Measurements from ENCODE around the gene TUBD1.
"Not testable (repeated sequence)": the region's sequence is repeated elsewhere in the genome, so short reads cannot be mapped to it uniquely, and the experiment has no call there.

TUBD1 gene, protein sequence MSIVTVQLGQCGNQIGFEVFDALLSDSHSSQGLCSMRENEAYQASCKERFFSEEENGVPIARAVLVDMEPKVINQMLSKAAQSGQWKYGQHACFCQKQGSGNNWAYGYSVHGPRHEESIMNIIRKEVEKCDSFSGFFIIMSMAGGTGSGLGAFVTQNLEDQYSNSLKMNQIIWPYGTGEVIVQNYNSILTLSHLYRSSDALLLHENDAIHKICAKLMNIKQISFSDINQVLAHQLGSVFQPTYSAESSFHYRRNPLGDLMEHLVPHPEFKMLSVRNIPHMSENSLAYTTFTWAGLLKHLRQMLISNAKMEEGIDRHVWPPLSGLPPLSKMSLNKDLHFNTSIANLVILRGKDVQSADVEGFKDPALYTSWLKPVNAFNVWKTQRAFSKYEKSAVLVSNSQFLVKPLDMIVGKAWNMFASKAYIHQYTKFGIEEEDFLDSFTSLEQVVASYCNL

DNA sequence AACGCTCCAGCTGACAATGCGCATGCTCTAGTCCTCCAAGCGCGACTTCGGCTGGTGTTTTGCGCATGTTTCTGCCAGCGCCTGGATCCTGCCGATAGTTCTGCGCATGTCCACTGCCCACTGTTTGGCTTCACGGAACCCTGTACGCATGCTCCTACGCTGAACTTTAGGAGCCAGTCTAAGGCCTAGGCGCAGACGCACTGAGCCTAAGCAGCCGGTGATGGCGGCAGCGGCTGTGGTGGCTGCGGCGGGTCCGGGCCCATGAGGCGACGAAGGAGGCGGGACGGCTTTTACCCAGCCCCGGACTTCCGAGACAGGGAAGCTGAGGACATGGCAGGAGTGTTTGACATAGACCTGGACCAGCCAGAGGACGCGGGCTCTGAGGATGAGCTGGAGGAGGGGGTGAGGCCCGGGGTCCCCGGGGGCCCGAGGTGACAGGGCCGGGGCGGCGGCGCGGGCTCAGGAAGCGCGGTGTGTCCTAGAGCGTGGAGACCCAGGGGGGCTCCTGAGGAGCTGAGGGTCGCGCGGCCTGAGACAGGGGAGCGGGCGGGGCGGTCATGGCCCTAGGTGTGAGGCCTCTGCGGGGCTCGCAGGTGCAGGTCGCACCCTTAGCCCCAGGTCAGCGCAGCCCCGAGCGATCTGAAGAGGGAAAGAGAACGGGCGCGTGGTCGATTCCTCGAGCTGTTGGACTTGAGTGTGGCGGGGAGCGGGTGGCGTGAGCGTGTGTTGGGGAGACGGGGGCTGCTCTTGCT, at the start of gene TUBD1, which contains the start of gene RPS6KB1:
TSS of gene TUBD1 (minus strand) at position 20 of the 752 bp plus-strand sequence. CDS start 1,941 bp downstream, outside the sequence.
TSS of gene RPS6KB1 (plus strand) at position 198 of the 752 bp plus-strand sequence. CDS start at position 262, 64 bp downstream.
- DNase-seq = peak; percentile 93

DNA sequence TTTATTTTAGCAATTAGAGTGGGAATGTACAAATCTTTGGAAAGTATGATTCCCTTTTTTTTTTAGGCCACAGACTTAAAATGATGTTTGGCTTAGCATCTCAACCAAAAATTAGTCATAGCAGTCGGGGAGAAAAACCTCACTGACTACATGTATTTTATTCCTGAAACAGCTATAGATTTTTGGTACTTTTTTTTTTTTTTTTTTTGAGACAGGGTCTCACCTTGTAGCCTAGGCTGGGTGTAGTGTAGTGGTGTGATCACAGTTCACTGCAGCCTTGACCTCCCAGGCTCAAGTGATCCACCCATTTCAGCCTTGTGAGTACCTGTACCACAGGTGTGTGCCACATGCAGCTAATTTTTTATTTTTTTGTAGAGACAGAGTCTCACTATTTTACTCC, 48.4 kb upstream of the TUBD1 start:
- DNase-seq = no peak

DNA sequence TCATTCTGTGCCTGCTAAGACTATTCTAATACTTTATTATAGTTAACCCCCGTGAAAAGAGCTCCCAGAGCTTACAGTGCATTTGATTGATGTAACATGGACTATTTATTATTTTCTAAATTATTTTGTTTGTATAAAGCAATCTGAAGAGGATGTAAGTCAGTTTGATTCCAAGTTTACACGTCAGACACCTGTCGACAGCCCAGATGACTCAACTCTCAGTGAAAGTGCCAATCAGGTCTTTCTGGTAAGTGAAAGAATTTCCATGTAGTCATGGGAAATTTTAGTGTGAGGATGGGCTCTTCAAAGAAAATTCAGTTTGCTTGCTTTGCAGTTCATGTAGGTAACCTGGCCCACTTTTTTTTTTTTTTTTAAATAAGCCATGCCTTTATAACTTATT, 48.0 kb upstream of the TUBD1 start:
- not testable (repeated sequence) for DNase-seq

DNA sequence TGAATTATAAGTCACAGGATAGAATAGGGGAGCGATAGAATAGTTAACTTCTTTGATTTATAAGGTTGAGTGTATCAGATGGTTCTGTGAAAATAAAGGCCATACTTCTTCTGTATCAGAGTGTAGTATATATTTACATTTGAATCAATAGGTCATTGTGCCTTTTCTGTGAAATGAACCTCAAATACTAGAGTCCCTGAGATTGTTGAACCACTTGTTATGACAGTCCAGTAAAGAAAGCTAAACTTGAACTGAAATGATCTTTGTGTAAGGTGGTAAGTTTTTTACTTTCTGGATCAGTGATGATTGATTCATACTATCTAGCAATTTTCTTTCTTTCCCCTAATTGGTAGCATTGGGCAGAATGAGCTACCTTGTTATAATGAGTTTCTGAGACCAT, 40.6 kb upstream of the TUBD1 start:
- DNase-seq = not testable (repeated sequence)

DNA sequence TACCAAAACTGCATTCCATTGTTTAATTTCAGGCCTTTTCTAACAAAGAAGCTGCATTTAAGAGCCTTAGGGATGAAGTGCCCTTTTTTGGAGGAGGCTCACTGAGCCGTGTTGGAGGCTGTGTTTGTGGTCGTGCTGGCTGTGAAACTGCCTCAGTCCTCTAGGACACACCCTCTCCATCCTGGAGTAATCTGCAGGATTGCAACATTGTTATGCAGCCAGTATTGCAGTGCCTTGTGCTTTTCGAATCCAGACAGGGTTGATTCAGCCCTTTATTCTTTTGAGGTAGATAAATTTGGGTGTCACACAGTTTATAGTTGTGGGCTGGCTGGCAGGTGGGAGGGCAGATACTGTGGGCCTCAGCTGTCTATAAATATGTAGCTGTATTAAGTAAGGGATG, 38.0 kb upstream of the TUBD1 start:
- not testable (repeated sequence) for DNase-seq

DNA sequence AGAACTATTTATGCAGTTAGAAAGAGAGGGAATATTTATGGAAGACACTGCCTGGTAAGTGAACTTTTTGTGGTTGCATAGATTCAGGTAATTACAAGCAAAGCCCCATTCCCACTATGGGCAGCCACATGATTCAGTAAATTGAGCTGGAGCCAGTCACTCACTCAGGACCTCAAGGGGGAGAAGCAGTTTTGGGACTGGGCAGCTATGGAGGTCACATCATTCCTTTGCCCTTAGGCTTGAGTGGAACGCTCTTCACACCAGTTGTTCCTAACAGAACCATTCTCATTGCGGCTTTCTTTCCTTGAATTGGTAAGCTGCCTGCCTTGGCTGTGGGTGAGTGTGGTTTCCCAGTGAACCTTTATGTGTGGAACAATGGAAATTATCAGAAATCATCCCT, 37.4 kb upstream of the TUBD1 start:
- DNase-seq = not testable (repeated sequence)

DNA sequence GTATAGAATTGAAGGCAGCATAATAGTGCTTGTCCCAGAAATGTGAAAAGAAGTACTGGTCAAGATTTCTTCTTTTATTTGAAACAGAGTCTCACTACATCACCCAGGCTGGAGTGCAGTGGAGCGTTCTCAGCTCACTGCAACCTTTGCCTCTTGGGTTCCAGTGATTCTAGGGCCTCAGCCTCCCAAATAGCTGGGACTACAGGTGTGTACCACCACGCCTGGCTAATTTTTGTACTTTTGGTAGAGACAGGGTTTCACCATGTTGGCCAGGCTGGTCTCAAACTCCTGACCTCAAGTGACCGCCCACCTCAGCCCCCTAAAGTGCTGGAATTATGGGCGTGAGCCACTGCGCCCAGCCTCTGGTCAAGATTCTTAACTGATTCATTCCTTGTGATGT, 27.9 kb upstream of the TUBD1 start:
- not testable (repeated sequence) for DNase-seq

DNA sequence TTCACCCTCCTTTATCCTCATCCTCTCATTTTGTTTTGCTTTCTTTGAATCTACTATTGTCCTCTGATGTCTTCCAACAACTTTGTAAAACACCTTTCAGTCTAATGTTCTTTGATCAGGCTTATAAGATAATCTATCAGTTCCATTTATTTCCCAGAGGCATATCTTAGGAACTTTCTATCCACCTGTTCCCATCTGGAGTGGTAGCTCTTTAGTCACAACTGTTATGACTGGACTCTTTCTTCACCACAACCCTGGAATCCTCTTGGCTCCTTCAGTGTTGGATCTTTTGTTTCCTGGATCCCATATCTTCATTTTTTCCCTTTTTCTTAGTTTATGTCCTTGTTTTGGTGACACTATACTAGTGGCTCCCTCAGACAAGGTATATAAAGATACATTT, 23.7 kb upstream of the TUBD1 start:
- no peak for DNase-seq

DNA sequence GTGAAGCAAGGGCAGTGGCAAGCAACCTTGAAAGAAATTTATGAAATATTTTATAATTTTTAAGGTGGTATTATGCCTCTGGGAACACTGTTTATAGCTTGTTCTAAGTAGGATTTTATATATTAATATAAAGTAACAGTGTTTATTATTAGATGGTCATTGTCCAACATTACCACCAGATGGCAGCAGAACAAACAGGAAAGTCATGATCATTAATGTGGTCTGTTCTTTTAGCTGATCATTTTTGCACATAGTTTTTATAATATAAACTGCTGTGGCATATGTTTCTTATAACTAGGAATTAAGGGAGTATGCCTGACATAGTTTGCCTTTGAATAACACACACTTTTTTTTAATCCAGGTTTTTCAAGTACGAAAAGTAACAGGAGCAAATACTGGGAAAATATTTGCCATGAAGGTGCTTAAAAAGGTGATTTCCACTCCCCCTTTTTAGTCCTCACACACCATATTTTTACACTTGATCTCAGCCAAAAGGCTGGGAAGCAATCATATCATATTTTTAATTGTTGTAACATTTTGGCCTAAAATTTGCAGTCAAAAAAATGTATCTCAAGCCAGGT, 21.6 kb upstream of the TUBD1 start:
- DNase-seq = no peak

DNA sequence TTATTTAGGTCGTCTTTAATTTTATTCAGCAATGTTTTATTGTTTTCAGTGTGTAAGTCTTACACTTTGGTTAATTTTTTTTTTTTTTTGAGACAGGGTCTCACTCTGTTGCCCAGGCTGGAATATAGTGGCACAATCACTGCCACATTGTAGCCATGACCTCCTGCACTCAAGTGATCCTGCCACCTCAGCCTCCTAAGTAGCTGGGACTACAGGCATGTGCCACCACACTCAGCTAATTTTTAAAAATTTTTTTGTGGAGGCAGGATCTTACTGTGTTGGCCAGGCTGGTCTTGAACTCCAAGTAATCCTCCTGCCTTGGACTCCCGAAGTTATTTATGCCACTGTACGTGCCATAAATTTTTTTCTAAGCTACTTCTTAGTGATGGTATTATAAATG, 14.7 kb upstream of the TUBD1 start:
- DNase-seq = no peak

DNA sequence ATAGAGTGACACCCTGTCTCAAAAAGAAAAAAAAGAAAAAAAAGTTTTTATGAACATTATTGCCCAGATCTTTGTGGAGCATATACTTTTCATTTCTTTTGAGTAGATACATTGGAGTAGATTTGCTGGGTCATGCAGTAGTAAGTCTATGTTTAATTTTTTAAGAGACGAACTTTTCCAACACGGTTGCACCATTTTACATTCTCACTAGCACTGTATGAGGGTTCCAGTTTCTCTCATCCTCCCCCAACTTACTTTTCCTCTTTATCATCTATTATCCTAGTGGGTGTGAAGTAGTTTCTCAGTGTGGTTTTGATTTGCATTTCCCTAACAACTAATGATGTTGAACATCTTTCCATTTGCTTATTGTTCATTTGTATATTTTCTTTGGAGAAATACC, 10.7 kb upstream of the TUBD1 start:
- DNase-seq = no peak

DNA sequence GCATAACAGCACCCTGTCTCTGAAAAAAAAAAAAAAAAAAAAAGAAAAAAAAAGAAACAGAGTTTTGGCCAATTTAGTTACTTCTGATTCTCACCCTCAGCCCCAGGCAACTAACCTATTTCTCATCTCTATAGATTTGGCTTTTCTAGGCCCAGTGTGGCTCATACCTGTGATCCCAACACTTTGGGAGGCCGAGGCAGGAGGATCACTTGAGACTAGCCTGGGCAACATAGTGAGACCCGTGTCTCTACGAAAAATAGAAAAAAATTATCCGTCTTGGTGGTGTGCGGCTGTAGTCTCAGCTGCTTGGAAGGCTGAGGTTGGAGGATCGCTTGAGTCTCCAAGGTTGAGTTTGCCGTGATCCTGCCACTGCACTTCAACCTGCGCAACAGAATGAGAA, 8.9 kb upstream of the TUBD1 start:
- DNase-seq = no peak

DNA sequence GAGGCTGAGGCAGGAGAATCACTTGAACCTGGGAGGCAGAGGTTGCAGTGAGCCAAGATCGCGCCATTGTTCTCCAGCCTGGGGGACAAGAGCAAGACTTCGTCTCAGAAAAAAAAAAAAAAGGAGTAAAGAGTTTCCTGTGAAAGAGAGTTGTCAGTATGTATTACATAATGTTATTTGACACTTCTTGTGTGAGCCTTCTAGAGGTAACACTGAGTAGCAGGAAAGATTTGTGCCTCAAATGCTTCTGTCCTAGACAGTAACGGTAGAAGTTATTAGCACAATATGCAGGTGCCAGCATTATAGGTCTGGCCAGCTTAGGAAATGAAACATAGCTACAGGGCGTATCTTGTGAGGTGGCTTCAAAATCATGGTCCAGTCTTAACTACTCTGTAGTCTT, 6.4 kb upstream of the TUBD1 start:
- no peak for DNase-seq

DNA sequence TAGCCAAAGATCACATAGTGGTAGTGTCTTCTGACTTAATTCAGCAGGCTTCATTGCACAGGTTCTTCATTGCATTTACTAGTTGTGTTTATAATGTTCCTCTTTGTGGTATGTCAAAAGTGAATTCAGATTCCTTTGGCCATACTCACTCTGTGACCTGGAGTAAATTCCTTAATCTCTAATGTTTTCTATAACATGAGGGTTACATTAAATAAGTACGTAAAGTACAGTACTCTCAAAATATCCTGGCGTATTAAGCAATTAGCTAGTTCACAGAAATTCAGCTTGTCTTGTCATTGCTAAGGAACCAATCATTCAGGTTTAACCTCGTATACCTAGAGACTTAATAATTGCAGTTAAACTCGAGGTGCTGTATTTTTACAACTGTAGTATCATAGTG, 4.3 kb upstream of the TUBD1 start:
- no peak for DNase-seq

DNA sequence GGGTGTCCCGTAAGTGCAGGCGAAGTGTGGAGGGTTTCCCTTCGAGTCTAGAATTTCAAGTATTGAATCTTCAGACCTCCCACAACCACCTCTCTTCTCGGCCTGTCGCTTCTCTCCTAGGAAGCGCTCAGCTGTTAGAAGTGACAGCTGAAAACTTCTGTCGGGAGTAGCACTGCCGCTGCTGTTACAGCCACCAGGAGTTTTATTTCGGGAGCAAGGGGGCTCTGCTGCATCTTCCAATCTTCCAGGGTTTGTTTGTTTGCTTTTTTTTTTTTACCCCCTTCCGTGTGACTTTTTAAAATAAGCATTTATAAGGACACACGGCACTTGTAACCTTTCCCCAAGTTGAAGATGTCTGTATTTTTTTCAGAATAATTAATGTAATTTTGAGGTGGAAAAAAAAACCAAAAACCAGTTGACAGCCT, 945 bp upstream of the TUBD1 start:
- no peak for DNase-seq

DNA sequence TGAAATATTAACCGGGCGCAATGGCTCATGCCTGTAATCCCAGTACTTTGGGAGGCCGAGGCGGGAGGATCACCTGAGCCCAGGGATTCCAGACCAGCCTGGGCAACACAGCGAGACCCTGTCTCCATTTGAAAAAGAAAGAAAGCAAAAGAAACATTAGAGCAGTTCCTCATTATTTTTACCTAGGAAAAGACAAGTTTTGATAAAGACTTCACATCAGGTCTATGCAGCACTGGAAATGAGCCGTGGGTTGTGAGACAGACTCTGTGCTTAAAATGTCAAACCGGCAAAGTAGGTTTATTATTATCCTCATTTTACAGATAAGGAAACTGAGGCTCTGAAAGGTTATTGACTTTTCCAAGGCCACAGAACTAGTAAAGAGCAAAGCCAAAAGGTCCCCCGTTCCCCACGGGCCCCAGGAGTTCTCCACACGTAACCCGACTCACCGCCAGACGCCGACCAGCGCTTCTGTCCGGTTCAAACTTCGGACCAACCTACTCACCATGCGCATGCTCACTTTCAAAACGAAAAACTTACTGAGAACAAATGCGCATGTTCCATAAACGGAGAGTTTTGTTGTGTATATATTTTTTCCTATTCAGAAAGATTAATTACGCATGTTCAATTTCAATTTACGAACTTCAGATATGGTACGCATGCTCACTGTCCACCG, 356 bp downstream of the TUBD1 start:
- no peak for DNase-seq

DNA sequence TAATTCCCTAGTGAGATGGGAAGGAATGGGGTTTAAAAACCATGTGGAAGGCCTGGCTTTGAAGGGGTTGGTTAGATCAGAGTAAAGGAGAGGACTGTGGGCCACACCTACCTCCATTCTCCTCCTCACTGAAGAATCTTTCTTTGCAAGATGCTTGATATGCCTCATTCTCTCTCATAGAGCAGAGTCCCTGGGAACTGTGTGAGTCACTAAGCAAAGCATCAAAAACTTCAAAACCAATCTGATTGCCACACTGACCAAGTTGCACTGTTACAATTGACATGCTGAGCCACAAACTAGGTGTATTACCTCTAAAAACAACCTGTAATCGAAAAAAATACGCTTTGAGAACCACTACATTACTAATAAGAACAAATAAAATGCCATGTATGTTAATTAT, 2.0 kb downstream of the TUBD1 start:
- no peak for DNase-seq

DNA sequence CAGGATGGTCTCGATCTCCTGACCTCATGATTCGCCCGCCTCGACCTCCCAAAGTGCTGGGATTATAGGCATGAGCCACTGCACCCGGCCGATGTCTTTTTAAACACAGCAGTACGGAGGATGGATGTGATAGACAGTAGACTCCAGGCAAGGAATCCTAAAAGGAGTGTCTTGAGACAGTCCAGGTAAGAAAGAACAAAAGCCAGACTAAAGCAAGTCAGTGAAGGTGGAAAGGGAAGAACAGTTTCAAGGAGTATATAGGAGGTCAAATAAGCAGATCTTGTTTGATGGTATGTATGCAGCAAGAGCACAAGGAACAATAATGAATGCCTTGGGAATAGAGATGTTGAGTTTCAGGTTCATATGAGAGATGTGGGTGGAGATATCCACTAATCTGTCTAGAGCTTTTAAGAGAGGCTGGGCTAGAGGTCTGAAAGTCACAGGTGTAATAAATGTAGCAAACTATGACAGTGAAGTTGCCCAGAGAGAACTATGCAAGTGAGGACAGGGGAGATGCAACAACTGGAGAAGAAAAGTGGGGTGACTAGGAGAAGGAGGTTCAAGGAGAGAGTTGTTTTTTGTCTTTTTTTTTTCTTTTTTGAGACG, 4.5 kb downstream of the TUBD1 start:
- DNase-seq = no peak

DNA sequence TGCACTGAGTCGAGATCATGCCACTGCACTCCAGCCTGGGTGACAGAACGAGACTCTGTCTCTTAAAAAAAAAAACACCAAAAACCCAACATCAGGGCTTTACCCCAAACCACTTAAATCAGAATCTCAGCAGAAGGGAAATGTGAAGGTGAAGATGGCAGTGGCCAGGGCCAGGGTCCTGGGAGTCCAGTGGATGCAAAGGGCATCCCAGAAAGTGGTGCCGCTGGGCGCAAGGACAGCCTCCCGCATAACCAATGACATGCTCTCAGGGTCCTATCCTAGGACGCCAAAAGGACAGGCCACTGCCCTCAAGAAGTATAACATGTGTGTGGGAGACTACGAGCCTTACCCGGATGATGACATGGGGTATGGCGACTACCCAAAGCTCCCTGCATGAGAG, 7.9 kb downstream of the TUBD1 start:
- DNase-seq = no peak

DNA sequence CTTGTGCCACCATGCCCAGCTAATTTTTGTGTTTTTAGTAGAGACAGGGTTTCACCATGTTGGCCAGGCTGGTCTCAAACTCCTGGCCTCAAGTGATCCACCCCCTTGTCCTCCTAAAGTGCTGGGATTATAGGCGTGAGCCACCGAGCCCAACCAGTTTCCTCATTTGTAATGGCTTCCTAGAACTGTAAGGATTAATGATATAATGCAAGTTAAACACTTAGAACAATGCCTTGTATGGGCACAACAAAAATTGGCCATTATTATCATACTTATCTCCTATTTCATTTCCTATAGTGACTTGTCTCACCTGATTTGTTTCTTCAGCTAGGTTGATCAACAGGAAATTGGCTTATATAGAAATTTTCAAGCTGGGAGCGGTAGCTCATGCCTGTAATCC, 14.1 kb downstream of the TUBD1 start:
- no peak for DNase-seq

DNA sequence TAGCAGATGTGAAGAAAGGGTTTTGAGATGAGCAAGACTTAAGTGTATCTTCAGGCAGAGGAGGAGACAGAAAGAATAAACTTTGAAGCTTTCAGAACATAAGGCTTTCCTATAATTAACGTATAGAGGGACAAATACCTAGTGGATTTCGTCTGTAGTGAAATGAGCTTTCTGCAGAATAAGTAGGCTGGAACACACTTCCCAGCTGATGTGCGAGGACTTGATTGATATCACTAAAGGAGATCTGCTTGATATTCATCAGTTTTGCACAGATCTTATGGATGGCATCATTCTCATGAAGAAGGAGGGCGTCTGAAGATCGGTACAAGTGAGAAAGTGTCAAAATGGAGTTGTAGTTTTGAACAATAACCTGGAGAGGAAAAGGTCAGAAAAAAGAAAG, 14.8 kb downstream of the TUBD1 start:
- no peak for DNase-seq

DNA sequence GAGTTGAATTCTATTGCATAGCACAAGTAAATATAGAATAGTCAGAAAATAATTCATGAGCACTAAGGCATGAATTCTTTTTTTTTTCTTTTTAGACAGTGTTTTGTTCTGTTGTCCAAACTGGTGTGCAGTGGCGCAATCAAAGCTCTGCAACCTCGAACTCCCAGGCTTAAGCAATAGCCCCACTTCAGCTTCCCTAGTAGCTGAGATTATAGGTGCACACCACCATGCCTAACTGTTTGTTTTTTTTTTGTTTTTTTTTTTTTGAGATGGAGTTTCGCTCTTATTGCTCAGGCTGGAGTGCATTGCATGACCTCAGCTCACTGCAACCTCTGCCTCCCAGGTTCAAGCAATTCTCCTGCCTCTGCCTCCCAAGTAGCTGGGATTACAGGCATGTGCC, 16.6 kb downstream of the TUBD1 start:
- DNase-seq = no peak

DNA sequence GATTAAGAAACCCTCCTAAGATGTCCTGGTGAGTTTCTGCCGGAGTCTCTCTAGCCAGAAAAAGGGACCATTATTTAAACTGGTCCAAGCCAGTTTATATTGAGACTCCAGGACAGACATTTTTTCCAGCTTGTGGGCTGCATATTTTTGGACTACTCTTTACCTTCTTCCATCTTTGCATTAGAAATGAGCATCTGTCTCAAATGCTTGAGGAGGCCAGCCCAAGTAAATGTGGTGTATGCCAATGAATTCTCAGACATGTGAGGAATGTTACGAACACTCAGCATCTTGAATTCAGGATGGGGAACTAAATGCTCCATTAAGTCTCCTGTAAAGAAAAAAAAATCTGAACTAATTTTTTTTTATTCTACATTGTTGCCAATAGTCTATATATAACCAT, 18.4 kb downstream of the TUBD1 start:
- DNase-seq = no peak
